Cardiac muscle cell (in vitro differentiated cells and primary cell): ENCODE measurements around the gene GNLY. TPM values are rescaled to one million over a fixed set of nuclear protein-coding genes. Genes with fewer than 3 reads are reported as not detected.

Experiments used
- DNase-seq, 2 donors: peaks; one replicate each; pipeline versions ENCODE4 v3.0.0 to v3.0.0-alpha.2; 2010 to 2017; ENCODE audit warnings: low read depth in 1 of 2, low spot score in 1 of 2
- H3K27ac ChIP-seq: fragments of 200-600 bp; sonication (generic); 2 replicates; pipeline ENCODE4 v1.5.1; 2016
- H3K27me3 ChIP-seq: fragments of 200-600 bp; sonication (generic); 2 replicates; pipeline ENCODE4 v1.6.0; 2016; ENCODE audit warnings: control low read depth
- H3K36me3 ChIP-seq: fragments of 200-600 bp; sonication (generic); 2 replicates; pipeline ENCODE4 v1.5.1; 2016; ENCODE audit warnings: control low read depth
- H3K4me1 ChIP-seq: fragments of 200-600 bp; sonication (generic); 2 replicates; pipeline ENCODE4 v1.8.1; 2017; ENCODE audit warnings: low read depth, mild to moderate bottlenecking, mixed run types
- H3K4me3 ChIP-seq: fragments of 200-600 bp; sonication (generic); 2 replicates; pipeline ENCODE4 v1.5.1; 2016; ENCODE audit warnings: mild to moderate bottlenecking
- H3K9me3 ChIP-seq: fragments of 200-600 bp; sonication (generic); 2 replicates; pipeline ENCODE4 v1.5.1; 2017; ENCODE audit warnings: low read depth, mild to moderate bottlenecking, control low read depth
- polyA plus RNA-seq: library from polyadenylated mRNA; unstranded; fragments of >200 nt; fragmentation: Nextera tagmentation; extraction: Ambion mirVana; gene quantifications from 2 replicates; pipeline ENCODE4 v1.2.1, GENCODE V29; 2016
- total RNA-seq: library from RNA; depleted of rRNA; stranded (reverse); fragments of >200 nt; gene quantifications from 2 replicates; pipeline ENCODE4 v1.2.3, GENCODE V29; 2016
- TF ChIP-seq, protein P1 (sequence below): IDR thresholded peaks from 2 replicates; pipeline ENCODE4 v1.5.1; 2012; ENCODE audit warnings: low read depth, mild to moderate bottlenecking, low read length

GNLY gene
- total and polyA plus RNA-seq, 2 experiments from 2014 or later: not detected

DNA sequence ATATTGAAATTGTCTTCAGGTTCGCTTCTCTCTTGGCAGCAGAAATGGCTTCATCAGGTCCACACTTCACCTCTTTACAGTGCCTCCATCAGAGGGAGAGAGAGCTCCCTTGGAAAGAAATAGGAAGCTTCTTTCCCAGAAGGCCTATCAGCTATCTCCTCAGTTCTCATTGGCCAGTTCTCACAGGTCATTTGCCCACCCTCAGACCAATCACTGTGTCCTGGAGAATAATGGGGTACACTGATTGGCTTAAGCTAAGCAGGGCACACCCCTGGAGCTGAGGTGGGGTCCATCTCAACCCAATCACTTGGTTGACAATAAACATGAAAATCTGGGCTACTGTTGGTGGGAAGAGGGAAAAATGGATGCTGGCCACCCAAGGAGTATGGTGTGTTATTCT lies 5.2 kb downstream of the GNLY start:
- H3K9me3 ChIP-seq: no peaks in the 10 kb centered on the region
- H3K27me3 ChIP-seq: no peaks in the 10 kb centered on the region
- no peaks in the 10 kb centered on the region for H3K36me3 ChIP-seq
- TF ChIP-seq, protein P1, sequence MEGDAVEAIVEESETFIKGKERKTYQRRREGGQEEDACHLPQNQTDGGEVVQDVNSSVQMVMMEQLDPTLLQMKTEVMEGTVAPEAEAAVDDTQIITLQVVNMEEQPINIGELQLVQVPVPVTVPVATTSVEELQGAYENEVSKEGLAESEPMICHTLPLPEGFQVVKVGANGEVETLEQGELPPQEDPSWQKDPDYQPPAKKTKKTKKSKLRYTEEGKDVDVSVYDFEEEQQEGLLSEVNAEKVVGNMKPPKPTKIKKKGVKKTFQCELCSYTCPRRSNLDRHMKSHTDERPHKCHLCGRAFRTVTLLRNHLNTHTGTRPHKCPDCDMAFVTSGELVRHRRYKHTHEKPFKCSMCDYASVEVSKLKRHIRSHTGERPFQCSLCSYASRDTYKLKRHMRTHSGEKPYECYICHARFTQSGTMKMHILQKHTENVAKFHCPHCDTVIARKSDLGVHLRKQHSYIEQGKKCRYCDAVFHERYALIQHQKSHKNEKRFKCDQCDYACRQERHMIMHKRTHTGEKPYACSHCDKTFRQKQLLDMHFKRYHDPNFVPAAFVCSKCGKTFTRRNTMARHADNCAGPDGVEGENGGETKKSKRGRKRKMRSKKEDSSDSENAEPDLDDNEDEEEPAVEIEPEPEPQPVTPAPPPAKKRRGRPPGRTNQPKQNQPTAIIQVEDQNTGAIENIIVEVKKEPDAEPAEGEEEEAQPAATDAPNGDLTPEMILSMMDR: no peak
- H3K4me3 ChIP-seq: no peak overlapping the region
- H3K27ac ChIP-seq: no peak overlapping the region
- H3K4me1 ChIP-seq: no peaks in the 10 kb centered on the region
- no peak for DNase-seq

- Histone ChIP-seq H3K9me3 (no peaks in the 10 kb centered on the region), H3K36me3 (no peaks in the 10 kb centered on the region), H3K27ac (no peak overlapping the region), H3K27me3 (no peaks in the 10 kb centered on the region), H3K4me3 (no peak overlapping the region), H3K4me1 (no peaks in the 10 kb centered on the region)
- TF ChIP-seq, protein P1: no peak
- peak in 1 of 2 donors; percentile 65 for DNase-seq
These were observed 8.0 kb downstream of the GNLY start for GRCh38 chr2:85702172-85702571.

DNA sequence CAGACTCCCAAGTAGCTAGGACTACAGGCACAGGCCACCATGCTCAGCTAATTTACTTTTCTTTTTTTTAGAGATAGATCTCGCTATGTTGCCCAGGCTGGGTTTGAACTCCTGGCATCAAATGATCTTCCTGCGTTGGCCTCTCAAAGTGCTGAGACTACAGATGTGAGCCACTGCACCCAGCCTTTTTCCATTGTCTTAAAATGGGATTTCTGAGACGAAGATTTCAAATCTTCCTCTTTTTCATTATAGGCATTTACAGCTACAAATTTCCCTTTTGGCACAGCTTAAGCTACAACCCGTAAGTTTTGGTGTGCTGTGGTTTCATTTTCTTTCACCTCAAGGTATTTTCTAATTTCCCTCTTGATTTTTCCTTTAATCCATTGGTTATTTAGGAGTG lies 8.6 kb downstream of the GNLY start:
- H3K27ac ChIP-seq: no peak overlapping the region
- TF ChIP-seq, protein P1: no peak
- no peak for DNase-seq
- no peaks in the 10 kb centered on the region for H3K9me3 ChIP-seq
- H3K36me3 ChIP-seq: no peaks in the 10 kb centered on the region
- no peak overlapping the region for H3K4me3 ChIP-seq
- H3K4me1 ChIP-seq: no peaks in the 10 kb centered on the region
- H3K27me3 ChIP-seq: peaks cover 5% of the 10 kb centered on the region

DNA sequence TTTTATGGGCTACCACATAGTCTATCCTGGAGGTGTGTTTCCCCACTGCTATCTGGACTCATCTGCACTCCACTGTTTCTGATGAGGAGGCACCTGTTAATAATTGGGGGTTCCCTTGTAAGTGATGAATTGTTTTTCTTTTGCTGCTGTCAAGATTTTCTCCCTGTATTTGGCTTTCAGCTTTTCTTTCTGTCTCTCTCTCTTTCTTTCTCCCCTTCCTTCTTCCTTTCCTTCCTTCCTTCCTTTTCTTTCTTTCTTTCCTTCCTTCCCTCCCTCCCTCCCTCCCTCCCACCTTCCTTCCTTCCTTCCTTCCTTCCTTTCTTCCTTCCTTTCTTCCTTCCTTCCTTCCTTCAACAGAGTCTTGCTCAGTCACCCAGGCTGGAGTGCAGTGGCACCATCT lies 9.2 kb downstream of the GNLY start:
- Histone ChIP-seq H3K27me3 (peaks cover 8% of the 10 kb centered on the region), H3K9me3 (no peaks in the 10 kb centered on the region), H3K4me3 (no peak overlapping the region), H3K27ac (no peak overlapping the region), H3K36me3 (no peaks in the 10 kb centered on the region), H3K4me1 (no peaks in the 10 kb centered on the region)
- TF ChIP-seq, protein P1: no peak
- no peak for DNase-seq

- H3K4me3 ChIP-seq: no peak overlapping the region
- DNase-seq: no peak
- no peaks in the 10 kb centered on the region for H3K4me1 ChIP-seq
- TF ChIP-seq, protein P1: no peak
- H3K9me3 ChIP-seq: no peaks in the 10 kb centered on the region
- no peaks in the 10 kb centered on the region for H3K36me3 ChIP-seq
- peaks cover 8% of the 10 kb centered on the region for H3K27me3 ChIP-seq
- no peak overlapping the region for H3K27ac ChIP-seq
These were observed 9.9 kb downstream of the GNLY start for GRCh38 chr2:85704038-85704437.
